HEK293 (cell line): ENCODE results near the gene THEM5.

Experiments
- CTCF ChIA-PET: fragments of 350-600 bp; formaldehyde crosslinking; extraction: SDS; loops from one replicate; lab custom pipeline; 2021; ENCODE audit warnings: antibody characterized with exemption; lab: Yijun Ruan, JAX
- POLR2A ChIA-PET: fragments of 300-600 bp; formaldehyde crosslinking; extraction: SDS; loops from one replicate; lab custom pipeline; 2020; ENCODE audit warnings: antibody characterized with exemption, inconsistent platforms; lab: Yijun Ruan, JAX
- H3K27ac ChIP-seq: fragments of 200-500 bp; sonication (Bioruptor generic); 2 replicates; pipeline ENCODE4 v1.5.1; 2014; ENCODE audit warnings: low read depth, low read length, control low read depth, inconsistent platforms; ENCODE audit errors: extremely low read depth
- H3K36me3 ChIP-seq, 2 experiments: fragments of 200-500 bp in 1 of 2; sonication (Bioruptor generic) in 1 of 2; 1 replicate in 1 of 2; 2 replicates in 1 of 2; pipeline ENCODE4 v1.5.1; 2014 to 2017; ENCODE audit warnings: inconsistent platforms in 2 of 2, low read length in 2 of 2; ENCODE audit not compliant: control insufficient read depth in 2 of 2, insufficient read depth in 1 of 2
- H3K4me1 ChIP-seq: fragments of 200-500 bp; sonication (Bioruptor generic); 2 replicates; pipeline ENCODE4 v1.5.1; 2014; ENCODE audit warnings: mild to moderate bottlenecking, low read length, inconsistent platforms; ENCODE audit not compliant: control insufficient read depth, insufficient read depth
- H3K4me3 ChIP-seq: 2 replicates; pipeline ENCODE4 v1.5.1; 2011; ENCODE audit warnings: low read depth, mild to moderate bottlenecking, control low read depth, low read length, moderate library complexity
- H3K9me3 ChIP-seq: fragments of 200-500 bp; sonication (Bioruptor generic); 2 replicates; pipeline ENCODE4 v1.5.1; 2014; ENCODE audit warnings: low read depth, low read length, inconsistent platforms; ENCODE audit not compliant: control insufficient read depth, insufficient read depth
- EGR2 ChIP-seq: fragments of 450-650 bp; formaldehyde crosslinking; IDR thresholded peaks from 2 replicates; pipeline ENCODE4 v1.5.1; 2016; ENCODE audit warnings: low read depth, missing biosample characterization, missing genetic modification characterization
- KLF1 ChIP-seq: fragments of 450-650 bp; formaldehyde crosslinking; IDR thresholded peaks from 2 replicates; pipeline ENCODE4 v1.5.1; 2016; ENCODE audit warnings: missing biosample characterization, missing genetic modification characterization
- OSR2 ChIP-seq: fragments of 450-650 bp; formaldehyde crosslinking; IDR thresholded peaks from 2 replicates; pipeline ENCODE4 v1.5.1; 2016; ENCODE audit warnings: missing biosample characterization, missing genetic modification characterization
- REPIN1 ChIP-seq: fragments of 450-650 bp; formaldehyde crosslinking; IDR thresholded peaks from 2 replicates; pipeline ENCODE4 v1.5.1; 2017; ENCODE audit warnings: missing biosample characterization, missing genetic modification characterization, low read depth
- ZBTB1 ChIP-seq: fragments of 450-650 bp; formaldehyde crosslinking; IDR thresholded peaks from 2 replicates; pipeline ENCODE4 v1.5.1; 2016; ENCODE audit warnings: missing biosample characterization, missing genetic modification characterization
- ZBTB8A ChIP-seq: fragments of 450-650 bp; formaldehyde crosslinking; IDR thresholded peaks from 2 replicates; pipeline ENCODE4 v1.5.1; 2016; ENCODE audit warnings: missing biosample characterization, missing genetic modification characterization
- ZFP41 ChIP-seq: fragments of 450-650 bp; formaldehyde crosslinking; IDR thresholded peaks from 2 replicates; pipeline ENCODE4 v1.5.1; 2016; ENCODE audit warnings: missing biosample characterization, missing genetic modification characterization, borderline replicate concordance
- ZNF140 ChIP-seq: fragments of 450-650 bp; formaldehyde crosslinking; IDR thresholded peaks from 2 replicates; pipeline ENCODE4 v1.5.1; 2016; ENCODE audit warnings: missing biosample characterization, missing genetic modification characterization
- ZNF157 ChIP-seq: fragments of 450-650 bp; formaldehyde crosslinking; IDR thresholded peaks from 2 replicates; pipeline ENCODE4 v1.5.1; 2016; ENCODE audit warnings: missing biosample characterization, missing genetic modification characterization
- ZNF169 ChIP-seq: fragments of 450-650 bp; formaldehyde crosslinking; IDR thresholded peaks from 2 replicates; pipeline ENCODE4 v1.5.1; 2016; ENCODE audit warnings: missing biosample characterization, missing genetic modification characterization
- ZNF214 ChIP-seq: fragments of 450-650 bp; formaldehyde crosslinking; IDR thresholded peaks from 2 replicates; pipeline ENCODE4 v1.5.1; 2017; ENCODE audit warnings: missing biosample characterization, mild to moderate bottlenecking, missing genetic modification characterization, borderline replicate concordance
- ZNF223 ChIP-seq: fragments of 450-650 bp; formaldehyde crosslinking; IDR thresholded peaks from 2 replicates; pipeline ENCODE4 v1.5.1; 2016; ENCODE audit warnings: missing biosample characterization, missing genetic modification characterization
- ZNF23 ChIP-seq: fragments of 450-650 bp; formaldehyde crosslinking; IDR thresholded peaks from 2 replicates; pipeline ENCODE4 v1.5.1; 2016; ENCODE audit warnings: missing biosample characterization, missing genetic modification characterization, borderline replicate concordance
- ZNF24 ChIP-seq: fragments of 450-650 bp; formaldehyde crosslinking; IDR thresholded peaks from 2 replicates; pipeline ENCODE4 v1.5.1; 2016; ENCODE audit warnings: missing biosample characterization, missing genetic modification characterization
- ZNF350 ChIP-seq: fragments of 450-650 bp; formaldehyde crosslinking; IDR thresholded peaks from 2 replicates; pipeline ENCODE4 v1.5.0; 2017; ENCODE audit warnings: missing biosample characterization, mild to moderate bottlenecking, missing genetic modification characterization
- ZNF404 ChIP-seq: fragments of 450-650 bp; formaldehyde crosslinking; IDR thresholded peaks from 2 replicates; pipeline ENCODE4 v1.5.1; 2017; ENCODE audit warnings: missing biosample characterization, missing genetic modification characterization
- ZNF510 ChIP-seq: fragments of 450-650 bp; formaldehyde crosslinking; IDR thresholded peaks from 2 replicates; pipeline ENCODE4 v1.5.1; 2018; ENCODE audit warnings: mild to moderate bottlenecking, missing genetic modification characterization, missing biosample characterization; ENCODE audit not compliant: insufficient replicate concordance
- ZNF548 ChIP-seq: fragments of 450-650 bp; formaldehyde crosslinking; IDR thresholded peaks from 2 replicates; pipeline ENCODE4 v1.5.1; 2016; ENCODE audit warnings: missing biosample characterization, missing genetic modification characterization
- ZNF558 ChIP-seq: fragments of 450-650 bp; formaldehyde crosslinking; IDR thresholded peaks from 2 replicates; pipeline ENCODE4 v1.5.1; 2016; ENCODE audit warnings: missing biosample characterization, missing genetic modification characterization
- ZNF561 ChIP-seq: fragments of 450-650 bp; IDR thresholded peaks from 2 replicates; pipeline ENCODE4 v1.5.1; 2018; ENCODE audit warnings: missing biosample characterization, missing genetic modification characterization, borderline replicate concordance
- ZNF571 ChIP-seq: fragments of 450-650 bp; formaldehyde crosslinking; IDR thresholded peaks from 2 replicates; pipeline ENCODE4 v1.5.0; 2017; ENCODE audit warnings: missing biosample characterization, missing genetic modification characterization
- ZNF626 ChIP-seq: fragments of 450-650 bp; sonication (Bioruptor Pico); formaldehyde crosslinking; IDR thresholded peaks from 2 replicates; pipeline ENCODE4 v1.5.1; 2018; ENCODE audit warnings: missing biosample characterization, missing genetic modification characterization, inconsistent platforms
- ZNF658 ChIP-seq: fragments of 450-650 bp; formaldehyde crosslinking; IDR thresholded peaks from 2 replicates; pipeline ENCODE4; 2016; ENCODE audit warnings: missing biosample characterization, missing genetic modification characterization
- ZNF776 ChIP-seq: fragments of 450-650 bp; formaldehyde crosslinking; IDR thresholded peaks from 2 replicates; pipeline ENCODE4 v1.5.0; 2017; ENCODE audit warnings: missing biosample characterization, missing genetic modification characterization, borderline replicate concordance
- TF ChIP-seq, protein P1 (sequence below): fragments of 450-650 bp; formaldehyde crosslinking; IDR thresholded peaks from 2 replicates; pipeline ENCODE4 v1.5.1; 2016; ENCODE audit warnings: missing biosample characterization, missing genetic modification characterization
- TF ChIP-seq, protein P2 (sequence below): fragments of 450-650 bp; formaldehyde crosslinking; IDR thresholded peaks from 2 replicates; pipeline ENCODE4 v1.5.1; 2016; ENCODE audit warnings: missing biosample characterization, missing genetic modification characterization
- TF ChIP-seq, protein P3 (sequence below): fragments of 450-650 bp; formaldehyde crosslinking; IDR thresholded peaks from 2 replicates; pipeline ENCODE4 v1.5.1; 2017; ENCODE audit warnings: missing biosample characterization, missing genetic modification characterization
- TF ChIP-seq, protein P4 (sequence below): fragments of 450-650 bp; formaldehyde crosslinking; IDR thresholded peaks from 2 replicates; pipeline ENCODE4 v1.5.1; 2016; ENCODE audit warnings: missing biosample characterization, missing genetic modification characterization
- TF ChIP-seq, protein P5 (sequence below): fragments of 450-650 bp; IDR thresholded peaks from 2 replicates; pipeline ENCODE4 v1.5.1; 2018; ENCODE audit warnings: missing biosample characterization, mild to moderate bottlenecking, missing genetic modification characterization

The THEM5 gene

DNA sequence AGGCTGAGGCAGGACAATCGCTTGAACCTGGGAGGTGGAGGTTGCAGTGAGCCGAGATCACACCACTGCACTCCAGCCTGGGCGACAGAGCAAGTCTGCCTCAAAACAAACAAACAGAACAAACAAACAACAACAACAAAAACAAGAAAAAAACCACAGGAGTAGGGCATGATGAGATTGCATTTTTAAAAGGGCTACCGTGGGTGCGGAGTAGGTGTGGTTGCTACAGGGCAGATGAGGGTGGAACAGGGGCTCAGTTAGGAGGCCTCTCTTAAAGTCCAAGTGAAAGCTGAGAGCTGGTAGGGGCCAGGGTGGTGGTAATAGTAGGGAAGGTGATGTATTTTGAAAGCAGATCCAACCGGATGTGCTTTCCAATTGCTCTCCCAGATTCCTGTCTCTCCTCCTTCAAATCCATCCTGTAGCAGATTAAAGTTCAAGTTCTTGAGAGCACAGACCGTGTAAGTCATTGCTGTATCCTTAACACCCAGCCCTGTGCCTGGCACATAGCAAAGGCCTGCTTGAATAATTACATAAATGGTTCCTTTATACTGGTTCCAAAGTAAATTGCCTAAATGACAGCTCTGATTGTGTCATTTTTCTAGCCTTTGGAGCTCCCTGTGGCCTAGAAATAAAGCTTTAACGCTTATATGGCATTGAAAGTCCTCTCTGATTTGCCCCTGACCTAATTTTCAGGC lies 44.1 kb downstream of the THEM5 start:
- Histone ChIP-seq H3K4me1 (no peaks in the 10 kb centered on the region), H3K9me3 (no peaks in the 10 kb centered on the region), H3K36me3 (no peaks in the 10 kb centered on the region), H3K27ac (no peak overlapping the region), H3K4me3 (no peak overlapping the region)
- POLR2A ChIA-PET, result interaction anchor here (0.6 to 0.7 kb wide), 2 partner anchors 20 to 350 kb away, joined by 3 read pairs; partner anchors contain the start of gene POGZ
- CTCF ChIA-PET, result interaction anchor here (1.1 kb wide), 1 partner anchor 27 kb away, joined by 6 read pairs; no protein-coding TSS in a partner anchor
- TF ChIP-seq ZNF214 (tag by site-specific recombination) (no peak), ZNF223 (tag by site-specific recombination) (no peak), ZNF558 (no peak), ZNF24 (tag by site-specific recombination) (no peak), ZNF561 (tag by site-specific recombination) (no peak), ZNF157 (tag by site-specific recombination) (no peak), ZNF571 (no peak), OSR2 (tag by site-specific recombination) (peak; percentile 62), ZNF658 (no peak), ZNF776 (no peak), EGR2 (tag by site-specific recombination) (peak; percentile 12; the same call in 1 of the 2 replicates), ZBTB8A (tag by site-specific recombination) (no peak), KLF1 (peak; percentile 83), ZNF140 (tag by site-specific recombination) (no peak), ZNF548 (tag by site-specific recombination) (no peak), ZFP41 (tag by site-specific recombination) (no peak), ZNF510 (tag by site-specific recombination) (no peak), ZNF404 (tag by site-specific recombination) (no peak), ZNF350 (tag by site-specific recombination) (no peak), ZNF626 (no peak), REPIN1 (tag by site-specific recombination) (no peak), ZBTB1 (tag by site-specific recombination) (no peak), ZNF169 (tag by site-specific recombination) (no peak), ZNF23 (no peak)
- TF ChIP-seq, protein P1, sequence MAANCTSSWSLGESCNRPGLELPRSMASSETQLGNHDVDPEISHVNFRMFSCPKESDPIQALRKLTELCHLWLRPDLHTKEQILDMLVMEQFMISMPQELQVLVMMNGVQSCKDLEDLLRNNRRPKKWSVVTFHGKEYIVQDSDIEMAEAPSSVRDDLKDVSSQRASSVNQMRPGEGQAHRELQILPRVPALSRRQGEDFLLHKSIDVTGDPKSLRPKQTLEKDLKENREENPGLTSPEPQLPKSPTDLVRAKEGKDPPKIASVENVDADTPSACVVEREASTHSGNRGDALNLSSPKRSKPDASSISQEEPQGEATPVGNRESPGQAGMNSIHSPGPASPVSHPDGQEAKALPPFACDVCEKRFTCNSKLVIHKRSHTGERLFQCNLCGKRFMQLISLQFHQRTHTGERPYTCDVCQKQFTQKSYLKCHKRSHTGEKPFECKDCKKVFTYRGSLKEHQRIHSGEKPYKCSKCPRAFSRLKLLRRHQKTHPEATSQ (tag by site-specific recombination), result no peak
- TF ChIP-seq, protein P2, sequence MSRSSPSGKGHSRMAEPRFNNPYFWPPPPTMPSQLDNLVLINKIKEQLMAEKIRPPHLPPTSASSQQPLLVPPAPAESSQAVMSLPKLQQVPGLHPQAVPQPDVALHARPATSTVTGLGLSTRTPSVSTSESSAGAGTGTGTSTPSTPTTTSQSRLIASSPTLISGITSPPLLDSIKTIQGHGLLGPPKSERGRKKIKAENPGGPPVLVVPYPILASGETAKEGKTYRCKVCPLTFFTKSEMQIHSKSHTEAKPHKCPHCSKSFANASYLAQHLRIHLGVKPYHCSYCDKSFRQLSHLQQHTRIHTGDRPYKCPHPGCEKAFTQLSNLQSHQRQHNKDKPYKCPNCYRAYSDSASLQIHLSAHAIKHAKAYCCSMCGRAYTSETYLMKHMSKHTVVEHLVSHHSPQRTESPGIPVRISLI (tag by site-specific recombination), result no peak
- TF ChIP-seq, protein P3, sequence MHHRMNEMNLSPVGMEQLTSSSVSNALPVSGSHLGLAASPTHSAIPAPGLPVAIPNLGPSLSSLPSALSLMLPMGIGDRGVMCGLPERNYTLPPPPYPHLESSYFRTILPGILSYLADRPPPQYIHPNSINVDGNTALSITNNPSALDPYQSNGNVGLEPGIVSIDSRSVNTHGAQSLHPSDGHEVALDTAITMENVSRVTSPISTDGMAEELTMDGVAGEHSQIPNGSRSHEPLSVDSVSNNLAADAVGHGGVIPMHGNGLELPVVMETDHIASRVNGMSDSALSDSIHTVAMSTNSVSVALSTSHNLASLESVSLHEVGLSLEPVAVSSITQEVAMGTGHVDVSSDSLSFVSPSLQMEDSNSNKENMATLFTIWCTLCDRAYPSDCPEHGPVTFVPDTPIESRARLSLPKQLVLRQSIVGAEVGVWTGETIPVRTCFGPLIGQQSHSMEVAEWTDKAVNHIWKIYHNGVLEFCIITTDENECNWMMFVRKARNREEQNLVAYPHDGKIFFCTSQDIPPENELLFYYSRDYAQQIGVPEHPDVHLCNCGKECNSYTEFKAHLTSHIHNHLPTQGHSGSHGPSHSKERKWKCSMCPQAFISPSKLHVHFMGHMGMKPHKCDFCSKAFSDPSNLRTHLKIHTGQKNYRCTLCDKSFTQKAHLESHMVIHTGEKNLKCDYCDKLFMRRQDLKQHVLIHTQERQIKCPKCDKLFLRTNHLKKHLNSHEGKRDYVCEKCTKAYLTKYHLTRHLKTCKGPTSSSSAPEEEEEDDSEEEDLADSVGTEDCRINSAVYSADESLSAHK (tag by site-specific recombination), result no peak
- TF ChIP-seq, protein P4, sequence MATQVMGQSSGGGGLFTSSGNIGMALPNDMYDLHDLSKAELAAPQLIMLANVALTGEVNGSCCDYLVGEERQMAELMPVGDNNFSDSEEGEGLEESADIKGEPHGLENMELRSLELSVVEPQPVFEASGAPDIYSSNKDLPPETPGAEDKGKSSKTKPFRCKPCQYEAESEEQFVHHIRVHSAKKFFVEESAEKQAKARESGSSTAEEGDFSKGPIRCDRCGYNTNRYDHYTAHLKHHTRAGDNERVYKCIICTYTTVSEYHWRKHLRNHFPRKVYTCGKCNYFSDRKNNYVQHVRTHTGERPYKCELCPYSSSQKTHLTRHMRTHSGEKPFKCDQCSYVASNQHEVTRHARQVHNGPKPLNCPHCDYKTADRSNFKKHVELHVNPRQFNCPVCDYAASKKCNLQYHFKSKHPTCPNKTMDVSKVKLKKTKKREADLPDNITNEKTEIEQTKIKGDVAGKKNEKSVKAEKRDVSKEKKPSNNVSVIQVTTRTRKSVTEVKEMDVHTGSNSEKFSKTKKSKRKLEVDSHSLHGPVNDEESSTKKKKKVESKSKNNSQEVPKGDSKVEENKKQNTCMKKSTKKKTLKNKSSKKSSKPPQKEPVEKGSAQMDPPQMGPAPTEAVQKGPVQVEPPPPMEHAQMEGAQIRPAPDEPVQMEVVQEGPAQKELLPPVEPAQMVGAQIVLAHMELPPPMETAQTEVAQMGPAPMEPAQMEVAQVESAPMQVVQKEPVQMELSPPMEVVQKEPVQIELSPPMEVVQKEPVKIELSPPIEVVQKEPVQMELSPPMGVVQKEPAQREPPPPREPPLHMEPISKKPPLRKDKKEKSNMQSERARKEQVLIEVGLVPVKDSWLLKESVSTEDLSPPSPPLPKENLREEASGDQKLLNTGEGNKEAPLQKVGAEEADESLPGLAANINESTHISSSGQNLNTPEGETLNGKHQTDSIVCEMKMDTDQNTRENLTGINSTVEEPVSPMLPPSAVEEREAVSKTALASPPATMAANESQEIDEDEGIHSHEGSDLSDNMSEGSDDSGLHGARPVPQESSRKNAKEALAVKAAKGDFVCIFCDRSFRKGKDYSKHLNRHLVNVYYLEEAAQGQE (tag by site-specific recombination), result no peak
- TF ChIP-seq, protein P5, sequence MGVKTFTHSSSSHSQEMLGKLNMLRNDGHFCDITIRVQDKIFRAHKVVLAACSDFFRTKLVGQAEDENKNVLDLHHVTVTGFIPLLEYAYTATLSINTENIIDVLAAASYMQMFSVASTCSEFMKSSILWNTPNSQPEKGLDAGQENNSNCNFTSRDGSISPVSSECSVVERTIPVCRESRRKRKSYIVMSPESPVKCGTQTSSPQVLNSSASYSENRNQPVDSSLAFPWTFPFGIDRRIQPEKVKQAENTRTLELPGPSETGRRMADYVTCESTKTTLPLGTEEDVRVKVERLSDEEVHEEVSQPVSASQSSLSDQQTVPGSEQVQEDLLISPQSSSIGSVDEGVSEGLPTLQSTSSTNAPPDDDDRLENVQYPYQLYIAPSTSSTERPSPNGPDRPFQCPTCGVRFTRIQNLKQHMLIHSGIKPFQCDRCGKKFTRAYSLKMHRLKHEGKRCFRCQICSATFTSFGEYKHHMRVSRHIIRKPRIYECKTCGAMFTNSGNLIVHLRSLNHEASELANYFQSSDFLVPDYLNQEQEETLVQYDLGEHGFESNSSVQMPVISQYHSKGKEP (tag by site-specific recombination), result no peak
